IMR-90 (cell line): ENCODE data around the gene PCNX2.

Experiments used
- BHLHE40 ChIP-seq: fragments of 150-350 bp; IDR thresholded peaks from 2 replicates; pipeline ENCODE4 v1.6.1; 2016; ENCODE audit warnings: mild to moderate bottlenecking, low read depth, low read length
- CEBPB ChIP-seq: IDR thresholded peaks from 2 replicates; pipeline ENCODE4 v1.6.1; 2012; ENCODE audit warnings: low read depth, low read length, improper control_type of control experiment
- CTCF ChIP-seq: conservative IDR thresholded peaks from 2 replicates; pipeline ENCODE4 v1.5.1; 2012; ENCODE audit warnings: mild to moderate bottlenecking, low read depth, low read length, improper control_type of control experiment
- ELK1 ChIP-seq: fragments of 150-350 bp; IDR thresholded peaks from 2 replicates; pipeline ENCODE4 v1.6.1; 2016; ENCODE audit warnings: low read depth, mild to moderate bottlenecking, low read length, moderate library complexity, borderline replicate concordance
- MXI1 ChIP-seq: IDR thresholded peaks from 2 replicates; pipeline ENCODE4 v1.6.1; 2012; ENCODE audit warnings: low read depth, mild to moderate bottlenecking, low read length, moderate library complexity, borderline replicate concordance
- POLR2A ChIP-seq: IDR thresholded peaks from 2 replicates; pipeline ENCODE4 v1.6.1; 2012; ENCODE audit warnings: mild to moderate bottlenecking, low read depth, low read length
- RCOR1 ChIP-seq: IDR thresholded peaks from 2 replicates; pipeline ENCODE4 v1.6.1; 2012; ENCODE audit warnings: mild to moderate bottlenecking, low read length, improper control_type of control experiment; ENCODE audit not compliant: insufficient replicate concordance
- SMC3 ChIP-seq: fragments of 150-350 bp; IDR thresholded peaks from 2 replicates; pipeline ENCODE4 v1.6.1; 2016; ENCODE audit warnings: low read depth, mild to moderate bottlenecking, antibody characterized with exemption, low read length, moderate library complexity
- USF2 ChIP-seq: fragments of 150-350 bp; IDR thresholded peaks from 2 replicates; pipeline ENCODE4 v1.6.1; 2017; ENCODE audit warnings: mild to moderate bottlenecking, antibody characterized with exemption, low read length, low read depth

- TF ChIP-seq CEBPB (no peak), RCOR1 (no peak), USF2 (no peak), CTCF (no peak), POLR2A (no peak), BHLHE40 (no peak), ELK1 (no peak), SMC3 (no peak), MXI1 (no peak)
Observed at GRCh38 chr1:232980355-232980978, 315.1 kb downstream of the PCNX2 start.
